Loucy (cell line): ENCODE measurements around the gene SPATA2L.

Source experiments
- H2AFZ ChIP-seq: fragments of 200-600 bp; sonication (generic); 2 replicates; pipeline ENCODE4 v1.6.0; 2016; ENCODE audit warnings: antibody characterized with exemption, mild to moderate bottlenecking, low read length, moderate library complexity
- H3F3A ChIP-seq: fragments of 200-600 bp; 2 replicates; pipeline ENCODE4 v1.6.0; 2016; ENCODE audit warnings: antibody characterized with exemption, low read depth, mild to moderate bottlenecking
- H3K27me3 ChIP-seq: fragments of 200-600 bp; sonication (generic); 2 replicates; pipeline ENCODE4 v1.6.1; 2014; ENCODE audit warnings: low read length, mild to moderate bottlenecking; ENCODE audit not compliant: insufficient read depth, poor library complexity, severe bottlenecking
- H3K36me3 ChIP-seq: fragments of 200-600 bp; sonication (generic); 2 replicates; pipeline ENCODE4 v1.6.1; 2016; ENCODE audit warnings: low read length; ENCODE audit not compliant: insufficient read depth
- H3K4me1 ChIP-seq: fragments of 200-600 bp; sonication (generic); 2 replicates; pipeline ENCODE4 v1.5.1; 2014; ENCODE audit warnings: low read length, mild to moderate bottlenecking; ENCODE audit not compliant: insufficient read depth, poor library complexity, severe bottlenecking
- H3K4me2 ChIP-seq: fragments of 200-600 bp; sonication (generic); 2 replicates; pipeline ENCODE4 v1.6.0; 2014; ENCODE audit warnings: antibody characterized with exemption, low read length, low read depth, mild to moderate bottlenecking; ENCODE audit not compliant: poor library complexity, severe bottlenecking
- H3K4me3 ChIP-seq: fragments of 200-600 bp; sonication (generic); 2 replicates; pipeline ENCODE4 v1.5.1; 2014; ENCODE audit warnings: low read length, mild to moderate bottlenecking, mixed read lengths; ENCODE audit not compliant: poor library complexity, severe bottlenecking
- H3K79me2 ChIP-seq: fragments of 200-600 bp; sonication (generic); 2 replicates; pipeline ENCODE4 v1.6.1; 2014; ENCODE audit warnings: low read length; ENCODE audit not compliant: insufficient read depth
- H3K9ac ChIP-seq: fragments of 200-600 bp; sonication (generic); 2 replicates; pipeline ENCODE4 v1.6.0; 2014; ENCODE audit warnings: mild to moderate bottlenecking, low read depth, low read length, moderate library complexity; ENCODE audit not compliant: poor library complexity, severe bottlenecking
- H3K9me2 ChIP-seq: fragments of 200-600 bp; sonication (generic); replicated peaks from 2 replicates; pipeline ENCODE4 v1.6.1; 2016; ENCODE audit warnings: low read depth, low read length, mixed read lengths
- H3K9me3 ChIP-seq: fragments of 200-600 bp; sonication (generic); 2 replicates; pipeline ENCODE4 v1.6.1; 2014; ENCODE audit warnings: mild to moderate bottlenecking, antibody characterized with exemption, low read length, low read depth; ENCODE audit not compliant: insufficient read depth
- H4K20me1 ChIP-seq: fragments of 200-600 bp; sonication (generic); 2 replicates; pipeline ENCODE4 v1.6.0; 2014; ENCODE audit warnings: antibody characterized with exemption, low read length, mild to moderate bottlenecking; ENCODE audit not compliant: insufficient read depth, poor library complexity, severe bottlenecking
- EZH2phosphoT487 ChIP-seq: fragments of 200-600 bp; IDR thresholded peaks from 2 replicates; pipeline ENCODE4 v1.6.1; 2018; ENCODE audit warnings: antibody characterized with exemption, mild to moderate bottlenecking, moderate library complexity, borderline replicate concordance
- TF ChIP-seq, protein P1 (sequence below): fragments of 200-600 bp; sonication (generic); conservative IDR thresholded peaks from 2 replicates; pipeline ENCODE4 v1.5.1; 2014; ENCODE audit warnings: mild to moderate bottlenecking, antibody characterized with exemption, low read length

Gene SPATA2L

DNA sequence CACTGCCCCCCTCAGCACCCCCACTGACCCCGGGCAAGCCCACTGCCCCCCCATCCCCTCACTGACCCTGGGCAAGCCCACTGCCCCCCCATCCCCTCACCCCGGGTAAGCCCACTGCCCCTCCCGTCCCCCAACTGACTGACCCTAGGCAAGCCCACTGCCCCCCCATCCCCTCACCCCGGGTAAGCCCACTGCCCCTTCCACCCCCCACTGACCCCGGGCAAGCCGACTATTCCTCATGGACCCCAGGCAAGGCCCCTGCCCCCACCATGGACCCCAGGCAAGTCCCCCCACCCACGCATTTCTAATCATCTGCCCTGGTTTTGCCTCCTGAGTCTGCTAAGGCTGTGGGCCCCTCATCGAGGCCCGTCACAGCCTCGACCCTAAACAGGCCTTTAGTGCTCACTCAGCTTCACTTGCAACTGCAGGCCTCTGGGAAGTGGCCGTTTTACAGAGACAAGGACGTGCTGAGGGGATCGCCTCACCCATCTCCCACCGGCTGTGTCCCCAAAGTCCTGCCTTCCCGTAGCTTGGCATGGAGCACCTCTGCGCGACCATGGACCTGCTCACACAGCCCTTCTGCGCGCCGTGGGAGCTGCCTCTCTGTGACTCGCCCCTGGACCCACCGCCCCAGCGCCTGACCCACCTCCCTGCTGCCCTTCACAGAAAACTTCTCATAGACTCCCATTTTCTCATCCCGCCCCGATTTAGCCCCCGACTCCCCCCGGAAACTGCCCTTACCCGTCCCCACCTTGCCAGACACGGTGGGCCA, 15.6 kb upstream of the SPATA2L start:
- H3K4me2 ChIP-seq, result no peak overlapping the region

DNA sequence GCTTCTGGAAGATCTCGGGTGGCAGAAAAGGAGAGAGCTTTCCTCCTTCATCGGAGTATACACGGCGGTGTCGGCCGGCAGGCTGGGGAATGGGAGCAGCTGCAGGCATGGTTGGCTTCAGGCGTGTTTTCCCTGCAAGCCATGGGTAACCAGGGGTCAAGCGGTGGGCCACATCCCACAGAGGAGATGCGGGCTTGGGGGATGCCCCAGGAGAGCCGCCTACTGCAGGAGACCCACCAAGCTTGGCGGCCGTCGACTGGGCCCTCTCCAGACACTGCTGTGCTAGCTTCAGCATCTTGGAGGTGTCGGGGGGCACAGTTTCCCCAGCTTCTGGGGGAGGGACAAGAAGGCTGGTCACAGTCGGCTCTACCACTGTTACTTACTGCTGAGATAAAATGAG, 15.0 kb upstream of the SPATA2L start:
- TF ChIP-seq, protein P1, sequence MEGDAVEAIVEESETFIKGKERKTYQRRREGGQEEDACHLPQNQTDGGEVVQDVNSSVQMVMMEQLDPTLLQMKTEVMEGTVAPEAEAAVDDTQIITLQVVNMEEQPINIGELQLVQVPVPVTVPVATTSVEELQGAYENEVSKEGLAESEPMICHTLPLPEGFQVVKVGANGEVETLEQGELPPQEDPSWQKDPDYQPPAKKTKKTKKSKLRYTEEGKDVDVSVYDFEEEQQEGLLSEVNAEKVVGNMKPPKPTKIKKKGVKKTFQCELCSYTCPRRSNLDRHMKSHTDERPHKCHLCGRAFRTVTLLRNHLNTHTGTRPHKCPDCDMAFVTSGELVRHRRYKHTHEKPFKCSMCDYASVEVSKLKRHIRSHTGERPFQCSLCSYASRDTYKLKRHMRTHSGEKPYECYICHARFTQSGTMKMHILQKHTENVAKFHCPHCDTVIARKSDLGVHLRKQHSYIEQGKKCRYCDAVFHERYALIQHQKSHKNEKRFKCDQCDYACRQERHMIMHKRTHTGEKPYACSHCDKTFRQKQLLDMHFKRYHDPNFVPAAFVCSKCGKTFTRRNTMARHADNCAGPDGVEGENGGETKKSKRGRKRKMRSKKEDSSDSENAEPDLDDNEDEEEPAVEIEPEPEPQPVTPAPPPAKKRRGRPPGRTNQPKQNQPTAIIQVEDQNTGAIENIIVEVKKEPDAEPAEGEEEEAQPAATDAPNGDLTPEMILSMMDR, result no peak
- TF ChIP-seq EZH2phosphoT487, result no peak
- Histone ChIP-seq H3K79me2 (no peaks in the 10 kb centered on the region), H3K9me3 (no peaks in the 10 kb centered on the region), H2AFZ (no peak overlapping the region), H3K4me3 (no peak overlapping the region), H3K9me2 (no peaks in the 10 kb centered on the region), H3K4me2 (no peak overlapping the region), H3K27me3 (no peaks in the 10 kb centered on the region), H3K4me1 (no peaks in the 10 kb centered on the region), H4K20me1 (no peaks in the 10 kb centered on the region), H3K9ac (no peak overlapping the region), H3F3A (no peaks in the 10 kb centered on the region), H3K36me3 (no peaks in the 10 kb centered on the region)

More for the DNA sequence above, 15.6 kb upstream of the SPATA2L start:
- H3F3A ChIP-seq, result no peaks in the 10 kb centered on the region
- H2AFZ ChIP-seq, result no peak overlapping the region
- H3K4me3 ChIP-seq, result no peak overlapping the region
- no peaks in the 10 kb centered on the region for H3K36me3 ChIP-seq
- H3K9me2 ChIP-seq, result no peaks in the 10 kb centered on the region
- no peaks in the 10 kb centered on the region for H4K20me1 ChIP-seq
- TF ChIP-seq EZH2phosphoT487, result no peak
- TF ChIP-seq, protein P1, result no peak
- no peaks in the 10 kb centered on the region for H3K4me1 ChIP-seq
- H3K9ac ChIP-seq, result no peak overlapping the region
- H3K79me2 ChIP-seq, result no peaks in the 10 kb centered on the region
- no peaks in the 10 kb centered on the region for H3K27me3 ChIP-seq
- no peaks in the 10 kb centered on the region for H3K9me3 ChIP-seq

DNA sequence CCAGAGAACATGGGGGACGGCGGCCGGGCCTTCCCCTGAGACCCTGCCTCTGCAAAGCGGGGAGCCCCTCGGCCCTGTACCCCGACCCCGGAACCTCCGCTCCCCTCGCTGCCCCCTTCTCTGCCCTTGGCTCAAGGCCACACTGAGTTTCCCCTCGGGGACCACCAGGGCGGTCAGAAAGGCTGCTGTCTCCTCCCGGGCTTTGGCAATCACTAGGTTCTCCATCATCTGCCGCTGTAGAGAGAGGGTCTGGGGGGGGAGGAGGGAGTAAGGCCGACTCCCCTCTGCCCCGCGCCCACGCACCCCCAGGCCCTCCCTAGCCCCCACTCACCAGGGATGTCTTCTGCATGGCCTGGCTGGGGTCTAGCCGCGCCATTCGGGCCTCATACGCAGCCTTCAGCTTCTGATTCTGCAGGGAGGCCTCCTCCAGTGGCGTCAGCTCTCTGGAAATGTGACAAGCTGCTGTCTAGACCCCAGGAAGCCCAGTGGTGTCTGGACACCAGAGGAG, 10.8 kb upstream of the SPATA2L start:
- Histone ChIP-seq H3K4me3 (no peak overlapping the region), H3K9ac (no peak overlapping the region), H3K4me2 (no peak overlapping the region), H3K36me3 (no peaks in the 10 kb centered on the region), H3K79me2 (no peaks in the 10 kb centered on the region), H3K27me3 (no peaks in the 10 kb centered on the region), H2AFZ (no peak overlapping the region), H3K9me3 (no peaks in the 10 kb centered on the region), H4K20me1 (no peaks in the 10 kb centered on the region), H3K9me2 (no peaks in the 10 kb centered on the region), H3K4me1 (no peaks in the 10 kb centered on the region), H3F3A (no peaks in the 10 kb centered on the region)
- TF ChIP-seq EZH2phosphoT487, result no peak
- TF ChIP-seq, protein P1, result no peak
